Gastroesophageal sphincter (tissue), 4 donors: Measurements from ENCODE around the gene ERMP1. TPM values are rescaled to one million over a fixed set of nuclear protein-coding genes. Genes with fewer than 3 reads are reported as not detected.
"Not testable (repeated sequence)": the region's sequence is repeated elsewhere in the genome, so short reads cannot be mapped to it uniquely, and the experiment has no call there.

Experiments
- ATAC-seq: fragments of 150-250 bp; one replicate; pipeline ENCODE4 v1.9.1; 2016; ENCODE audit warnings: mild to moderate bottlenecking, moderate library complexity
- H3K27ac ChIP-seq, 4 donors: fragments of 200-600 bp; sonication (generic) in 3 of 4; 1 replicate in 3 of 4; 2 replicates in 1 of 4; pipeline ENCODE4 v1.5.1; 2016 to 2019
- H3K27me3 ChIP-seq: fragments of 200-600 bp; sonication (generic); one replicate; pipeline ENCODE4 v1.5.1; 2019
- H3K36me3 ChIP-seq, 2 donors: fragments of 200-600 bp; sonication (generic); one replicate each; pipeline ENCODE4 v1.5.1; 2019; ENCODE audit warnings: control low read depth in 1 of 2
- H3K4me1 ChIP-seq, 3 donors: fragments of 200-600 bp; sonication (generic); 1 replicate in 2 of 3; 2 replicates in 1 of 3; pipeline ENCODE4 v1.5.1; 2016 to 2019; ENCODE audit warnings: control low read depth in 2 of 3
- H3K4me3 ChIP-seq, 2 donors: fragments of 200-600 bp; sonication (generic); one replicate each; pipeline ENCODE4 v1.5.1; 2019; ENCODE audit warnings: mild to moderate bottlenecking in 1 of 2, moderate library complexity in 1 of 2
- H3K9me3 ChIP-seq, 3 donors: fragments of 200-600 bp; sonication (generic); one replicate each; pipeline ENCODE4 v1.5.1; 2017 to 2019; ENCODE audit warnings: control low read depth in 2 of 3
- CTCF ChIP-seq, 4 experiments: fragments of 200-600 bp in 2 of 4; fragments of 450-650 bp in 2 of 4; sonication (generic) in 1 of 4; IDR thresholded peaks; one replicate each; pipeline ENCODE4 v1.5.1; 2017 to 2019; ENCODE audit warnings: antibody characterized with exemption in 4 of 4, mild to moderate bottlenecking in 2 of 4, moderate library complexity in 2 of 4
- EP300 ChIP-seq: sonication (generic); formaldehyde crosslinking; IDR thresholded peaks from one replicate; pipeline ENCODE4 v1.6.1; 2017; ENCODE audit warnings: antibody characterized with exemption, mild to moderate bottlenecking
- POLR2A ChIP-seq, 2 donors: fragments of 450-650 bp; IDR thresholded peaks; one replicate each; pipeline ENCODE4 v1.6.1; 2017; ENCODE audit warnings: antibody characterized with exemption in 2 of 2, mild to moderate bottlenecking in 2 of 2, moderate library complexity in 1 of 2
- POLR2AphosphoS5 ChIP-seq: sonication (generic); formaldehyde crosslinking; IDR thresholded peaks from one replicate; pipeline ENCODE4 v1.6.1; 2017; ENCODE audit warnings: antibody characterized with exemption
- WGBS, 2 donors: methylation state at CpG; one replicate each; pipeline ENCODE4 v1.1.5; 2018; ENCODE audit warnings: low coverage in 1 of 2; 5-methylcytosine and 5-hydroxymethylcytosine counted together
- total RNA-seq, 4 donors: library from RNA; depleted of rRNA; stranded (reverse); fragments of >200 nt; gene quantifications; one replicate each; pipeline ENCODE4 v1.1.0, GENCODE V29; 2016

The ERMP1 gene
- total RNA-seq, 4 donors from 2014 or later = 6.6 to 12.2 (median 11.7) TPM

- no peak overlapping the region for H3K27ac ChIP-seq
- peaks cover 0 to 24% (median 1%) of the 10 kb centered on the region in 3 donors for H3K9me3 ChIP-seq
- H3K4me3 ChIP-seq = no peak overlapping the region
- TF ChIP-seq CTCF (IDR thresholded peaks at IDR 0.05) = no peak
- no peak for TF ChIP-seq POLR2AphosphoS5
- no peak for TF ChIP-seq EP300
- no peak for TF ChIP-seq POLR2A (IDR thresholded peaks at IDR 0.05)
- 50 to 73% methylated on average over 1 of the region's 1 CpG for WGBS, 2 donors
- H3K27me3 ChIP-seq = no peaks in the 10 kb centered on the region
- ATAC-seq = no peak
- H3K4me1 ChIP-seq = no peaks in the 10 kb centered on the region
- peaks cover 0 to 48% of the 10 kb centered on the region in 2 donors for H3K36me3 ChIP-seq
Observed at GRCh38 chr9:5783982-5784381, 48.9 kb downstream of the ERMP1 start.

GRCh38 chr9:5783420-5783819 lies 49.5 kb downstream of the ERMP1 start:
- not testable (repeated sequence) for H3K27ac ChIP-seq, ATAC-seq, H3K4me1 ChIP-seq, H3K4me3 ChIP-seq, H3K27me3 ChIP-seq
- peaks cover 0 to 29% (median 1%) of the 10 kb centered on the region in 3 donors for H3K9me3 ChIP-seq
- peaks cover 3 to 53% of the 10 kb centered on the region in 2 donors for H3K36me3 ChIP-seq
- WGBS, 2 donors = 93 to 100% methylated on average over 2 to 3 of the region's 3 CpGs

GRCh38 chr9:5779705-5780218 lies 53.2 kb downstream of the ERMP1 start:
- not testable (repeated sequence) for ATAC-seq, H3K27me3 ChIP-seq, H3K4me1 ChIP-seq, H3K4me3 ChIP-seq, H3K27ac ChIP-seq
- H3K9me3 ChIP-seq = peaks cover 0 to 31% (median 1%) of the 10 kb centered on the region in 3 donors
- H3K36me3 ChIP-seq = peaks cover 3 to 63% of the 10 kb centered on the region in 2 donors
- WGBS, 2 donors = no CpG with 5 or more reads among the region's 4 CpGs

GRCh38 chr9:5778805-5779204 lies 54.1 kb downstream of the ERMP1 start:
- 86 to 100% methylated on average over 1 of the region's 1 CpG for WGBS, 2 donors
- peaks cover 0 to 31% (median 1%) of the 10 kb centered on the region in 3 donors for H3K9me3 ChIP-seq
- H3K36me3 ChIP-seq = peaks cover 3 to 72% of the 10 kb centered on the region in 2 donors

GRCh38 chr9:5773324-5773999 lies 59.5 kb downstream of the ERMP1 start:
- no peaks in the 10 kb centered on the region for H3K27me3 ChIP-seq
- H3K27ac ChIP-seq = no peak overlapping the region
- H3K36me3 ChIP-seq = peaks cover 6 to 100% of the 10 kb centered on the region in 2 donors
- peaks cover 0 to 2% (median 0%) of the 10 kb centered on the region in 3 donors for H3K9me3 ChIP-seq
- no peak for TF ChIP-seq EP300
- TF ChIP-seq POLR2AphosphoS5 = no peak
- TF ChIP-seq POLR2A (IDR thresholded peaks at IDR 0.05) = no peak
- TF ChIP-seq CTCF (IDR thresholded peaks at IDR 0.05) = no peak
- ATAC-seq = no peak
- WGBS, 2 donors = 92% methylated on average over 3 of the region's 3 CpGs; no CpG with 5 or more reads in 1 of the 2 donors
- no peak overlapping the region for H3K4me3 ChIP-seq
- H3K4me1 ChIP-seq = peaks cover 0 to 5% (median 4%) of the 10 kb centered on the region in 3 donors

More at GRCh38 chr9:5778805-5779204, 54.1 kb downstream of the ERMP1 start:
- H3K27me3 ChIP-seq = no peaks in the 10 kb centered on the region
- H3K4me3 ChIP-seq = no peak overlapping the region
- TF ChIP-seq EP300 (no peak), CTCF (IDR thresholded peaks at IDR 0.05) (no peak), POLR2A (IDR thresholded peaks at IDR 0.05) (no peak), POLR2AphosphoS5 (no peak)
- H3K27ac ChIP-seq = no peak overlapping the region
- no peak for ATAC-seq
- H3K4me1 ChIP-seq = no peaks in the 10 kb centered on the region
